HG03175 (cell line): ENCODE data around the gene SLC48A1.

Experiments used
- ATAC-seq: cut with Tn5 transposase; IDR thresholded peaks from one replicate; pipeline ENCODE4 v1.9.1; 2021; ENCODE audit warnings: mild to moderate bottlenecking, moderate library complexity; ENCODE audit not compliant: unreplicated experiment

Gene SLC48A1

GRCh38 chr12:47744005-47744651, 28.9 kb upstream of the SLC48A1 start:
- ATAC-seq, result no peak

- ATAC-seq, result no peak
Measured at GRCh38 chr12:47744778-47745436, 28.1 kb upstream of the SLC48A1 start.

GRCh38 chr12:47745485-47746041, 27.5 kb upstream of the SLC48A1 start:
- ATAC-seq, result no peak

- ATAC-seq, result no peak
Measured at GRCh38 chr12:47746073-47746472, 27.0 kb upstream of the SLC48A1 start.

GRCh38 chr12:47746523-47746922, 26.5 kb upstream of the SLC48A1 start:
- ATAC-seq, result no peak

- ATAC-seq, result peak; percentile 46
Measured at GRCh38 chr12:47747126-47747525, 25.9 kb upstream of the SLC48A1 start.

GRCh38 chr12:47747596-47748506, 25.2 kb upstream of the SLC48A1 start:
- no peak for ATAC-seq

GRCh38 chr12:47748507-47748828, 24.6 kb upstream of the SLC48A1 start:
- ATAC-seq, result no peak

GRCh38 chr12:47748899-47749298, 24.1 kb upstream of the SLC48A1 start:
- no peak for ATAC-seq

- no peak for ATAC-seq
Measured at GRCh38 chr12:47750229-47750798, 22.7 kb upstream of the SLC48A1 start.

GRCh38 chr12:47750916-47751470, 22.0 kb upstream of the SLC48A1 start:
- ATAC-seq, result no peak

- ATAC-seq, result no peak
Measured at GRCh38 chr12:47751561-47751960, 21.5 kb upstream of the SLC48A1 start.

- ATAC-seq, result no peak
Measured at GRCh38 chr12:47752121-47752520, 20.9 kb upstream of the SLC48A1 start.

GRCh38 chr12:47752552-47752951, 20.5 kb upstream of the SLC48A1 start:
- ATAC-seq, result no peak

GRCh38 chr12:47753021-47754001, 19.7 kb upstream of the SLC48A1 start:
- ATAC-seq, result no peak

- ATAC-seq, result no peak
Measured at GRCh38 chr12:47754126-47754525, 18.9 kb upstream of the SLC48A1 start.

- peak; percentile 39 for ATAC-seq
Measured at GRCh38 chr12:47754881-47755280, 18.2 kb upstream of the SLC48A1 start.

- peak; percentile 40 for ATAC-seq
Measured at GRCh38 chr12:47755655-47756562, 17.1 kb upstream of the SLC48A1 start.
